ENCODE data around the gene CSAG1.
"Not testable (repeated sequence)": the region's sequence is repeated elsewhere in the genome, so short reads cannot be mapped to it uniquely, and the experiment has no call there.

DNA sequence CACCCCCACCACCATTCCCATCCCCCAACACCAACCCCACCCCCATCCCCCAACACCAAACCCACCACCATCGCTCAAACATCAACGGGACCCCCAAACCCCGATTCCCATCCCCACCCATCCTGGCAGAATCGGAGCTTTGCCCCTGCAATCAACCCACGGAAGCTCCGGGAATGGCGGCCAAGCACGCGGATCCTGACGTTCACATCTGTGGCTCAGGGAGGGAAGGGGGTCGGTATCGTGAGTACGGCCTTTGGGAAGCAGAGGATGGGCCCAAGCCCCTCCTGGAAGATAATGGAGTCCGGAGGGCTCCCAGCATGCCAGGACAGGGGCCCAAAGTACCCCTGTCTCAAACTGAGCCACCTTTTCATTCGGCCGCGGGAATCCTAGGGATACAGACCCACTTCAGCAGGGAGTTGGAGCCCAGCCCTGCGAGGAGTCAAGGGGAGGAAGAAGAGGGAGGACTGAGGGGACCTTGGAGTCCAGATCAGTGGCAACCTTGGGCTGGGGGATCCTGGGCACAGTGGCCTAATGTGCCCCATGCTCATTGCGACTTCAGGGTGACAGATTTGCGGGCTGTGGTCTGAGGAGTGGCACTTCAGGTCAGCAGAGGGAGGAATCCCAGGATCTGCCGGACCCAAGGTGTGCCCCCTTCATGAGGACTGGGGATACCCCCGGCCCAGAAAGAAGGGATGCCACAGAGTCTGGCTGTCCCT is 780 bp upstream of the CSAG1 start:
- TF ChIP-seq, protein P1, sequence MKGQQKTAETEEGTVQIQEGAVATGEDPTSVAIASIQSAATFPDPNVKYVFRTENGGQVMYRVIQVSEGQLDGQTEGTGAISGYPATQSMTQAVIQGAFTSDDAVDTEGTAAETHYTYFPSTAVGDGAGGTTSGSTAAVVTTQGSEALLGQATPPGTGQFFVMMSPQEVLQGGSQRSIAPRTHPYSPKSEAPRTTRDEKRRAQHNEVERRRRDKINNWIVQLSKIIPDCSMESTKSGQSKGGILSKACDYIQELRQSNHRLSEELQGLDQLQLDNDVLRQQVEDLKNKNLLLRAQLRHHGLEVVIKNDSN (IDR thresholded peaks at IDR 0.05; ENCODE audit: borderline replicate concordance, low read depth): not testable (repeated sequence)
- TF ChIP-seq, protein P2, sequence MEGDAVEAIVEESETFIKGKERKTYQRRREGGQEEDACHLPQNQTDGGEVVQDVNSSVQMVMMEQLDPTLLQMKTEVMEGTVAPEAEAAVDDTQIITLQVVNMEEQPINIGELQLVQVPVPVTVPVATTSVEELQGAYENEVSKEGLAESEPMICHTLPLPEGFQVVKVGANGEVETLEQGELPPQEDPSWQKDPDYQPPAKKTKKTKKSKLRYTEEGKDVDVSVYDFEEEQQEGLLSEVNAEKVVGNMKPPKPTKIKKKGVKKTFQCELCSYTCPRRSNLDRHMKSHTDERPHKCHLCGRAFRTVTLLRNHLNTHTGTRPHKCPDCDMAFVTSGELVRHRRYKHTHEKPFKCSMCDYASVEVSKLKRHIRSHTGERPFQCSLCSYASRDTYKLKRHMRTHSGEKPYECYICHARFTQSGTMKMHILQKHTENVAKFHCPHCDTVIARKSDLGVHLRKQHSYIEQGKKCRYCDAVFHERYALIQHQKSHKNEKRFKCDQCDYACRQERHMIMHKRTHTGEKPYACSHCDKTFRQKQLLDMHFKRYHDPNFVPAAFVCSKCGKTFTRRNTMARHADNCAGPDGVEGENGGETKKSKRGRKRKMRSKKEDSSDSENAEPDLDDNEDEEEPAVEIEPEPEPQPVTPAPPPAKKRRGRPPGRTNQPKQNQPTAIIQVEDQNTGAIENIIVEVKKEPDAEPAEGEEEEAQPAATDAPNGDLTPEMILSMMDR (IDR thresholded peaks at IDR 0.05): not testable (repeated sequence)
- not testable (repeated sequence) for TF ChIP-seq POLR2AphosphoS5 (IDR thresholded peaks at IDR 0.05; ENCODE audit: low read depth, low read length)

All from SK-N-SH (cell line).